ENCODE results near the gene ARAP2. TPM values are rescaled to one million over a fixed set of nuclear protein-coding genes. Genes with fewer than 3 reads are reported as not detected.
"Not testable (repeated sequence)": the region's sequence is repeated elsewhere in the genome, so short reads cannot be mapped to it uniquely, and the experiment has no call there.

The ARAP2 gene
- total RNA-seq, 2 experiments from 2014 or later, result 35.8 to 49.7 TPM

DNA sequence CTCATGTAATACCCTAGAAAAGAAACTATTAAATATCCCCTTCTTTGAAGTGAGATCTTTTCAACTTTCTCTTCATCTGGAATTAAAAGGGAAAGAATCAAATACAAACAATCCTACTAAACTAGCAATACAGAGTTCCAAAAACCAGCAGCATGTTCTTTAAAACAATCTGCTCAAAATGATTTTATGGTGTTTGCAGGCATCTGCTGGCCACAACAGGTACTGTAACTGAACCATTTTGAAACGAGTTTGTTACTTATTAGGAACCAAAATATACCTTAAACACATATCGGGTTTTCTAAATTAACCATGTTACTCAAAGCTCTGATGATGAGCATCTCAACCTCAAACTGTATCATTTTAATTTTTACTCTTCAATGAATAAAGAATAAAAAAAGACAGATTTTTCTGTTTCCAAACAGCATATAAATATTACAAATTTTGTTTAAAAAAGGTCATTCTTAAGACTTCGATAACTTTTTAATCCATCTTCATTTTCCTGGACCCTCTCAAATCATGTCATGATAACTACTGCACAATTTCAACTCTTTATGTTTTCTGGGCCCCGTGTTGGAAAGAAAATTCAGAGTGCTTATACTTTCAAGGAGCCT lies 56.5 kb downstream of the ARAP2 start:
- Mint-ChIP-seq H3K4me3 (no peak overlapping the region), H3K36me3 (ENCODE audit: low read depth) (peaks cover 27% of the 10 kb centered on the region), H3K4me1 (peaks cover 29% of the 10 kb centered on the region), H3K27me3 (no peaks in the 10 kb centered on the region), H3K9me3 (no peaks in the 10 kb centered on the region), H3K27ac (no peak overlapping the region)
- no peak for DNase-seq
- ChIA-PET POLR2A (no interaction called here), CTCF (no interaction called here)

DNA sequence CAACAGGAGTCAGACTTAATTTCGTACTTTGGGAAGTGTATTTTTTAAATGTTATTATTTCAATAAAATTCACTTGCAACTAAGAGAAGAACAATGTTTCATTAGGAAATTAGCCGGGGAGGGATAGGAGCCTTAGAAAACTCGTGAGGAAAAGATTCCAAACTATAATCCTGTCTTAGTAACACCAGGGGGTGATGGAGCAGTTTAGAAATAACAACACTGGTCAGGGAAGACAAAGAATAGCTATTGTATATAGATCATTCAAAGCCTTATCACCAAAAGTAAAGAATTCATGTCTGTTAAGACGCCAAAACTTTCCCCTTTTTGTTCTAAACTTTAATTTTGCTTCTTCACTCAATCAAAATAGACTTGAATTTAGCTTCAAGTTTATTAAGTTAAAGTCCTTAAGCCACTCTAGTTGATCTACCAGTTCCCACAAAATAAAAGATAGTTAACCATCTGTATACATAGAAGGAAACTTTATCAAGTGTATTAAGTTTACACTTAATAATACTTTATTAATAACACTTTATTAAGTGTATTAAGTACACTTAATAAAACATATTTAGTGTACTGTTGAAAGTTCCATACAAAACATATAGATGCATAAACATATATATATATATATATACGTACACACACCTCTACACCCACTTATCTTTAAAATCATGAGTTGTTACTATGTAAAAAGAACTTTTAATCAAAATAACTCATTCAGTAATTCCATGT lies 60.5 kb downstream of the ARAP2 start:
- Mint-ChIP-seq H3K27me3 (no peaks in the 10 kb centered on the region), H3K4me1 (peaks cover 7% of the 10 kb centered on the region), H3K4me3 (no peak overlapping the region), H3K36me3 (ENCODE audit: low read depth) (peaks cover 21% of the 10 kb centered on the region), H3K9me3 (no peaks in the 10 kb centered on the region), H3K27ac (no peak overlapping the region)
- ChIA-PET CTCF (interaction anchor here (1.0 kb wide), 1 partner anchor 24 kb away, joined by 3 read pairs; no protein-coding TSS in a partner anchor), POLR2A (no interaction called here)
- DNase-seq, result no peak

DNA sequence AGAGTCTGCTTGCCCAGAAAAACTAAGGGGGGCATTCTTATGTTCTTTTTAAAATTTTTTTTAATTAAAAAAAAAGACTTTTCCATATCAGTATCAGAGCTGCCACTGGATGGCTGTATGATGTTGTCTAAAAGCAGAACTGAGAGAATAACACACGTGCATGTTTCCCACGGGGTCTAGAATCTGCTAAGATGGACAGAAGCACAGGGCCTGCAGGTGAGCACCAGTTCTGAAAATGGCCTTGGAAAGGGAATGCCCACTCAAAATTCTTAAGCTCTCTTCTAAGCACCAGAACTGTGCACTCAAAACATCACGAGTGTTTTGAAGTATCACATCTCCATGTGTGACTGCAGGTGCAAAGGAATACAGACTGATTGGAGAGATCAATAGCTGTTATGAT lies 61.1 kb downstream of the ARAP2 start:
- Mint-ChIP-seq H3K27ac (no peak overlapping the region), H3K9me3 (no peaks in the 10 kb centered on the region), H3K27me3 (no peaks in the 10 kb centered on the region), H3K4me3 (no peak overlapping the region), H3K4me1 (peaks cover 2% of the 10 kb centered on the region), H3K36me3 (ENCODE audit: low read depth) (peaks cover 26% of the 10 kb centered on the region)
- no peak for DNase-seq
- POLR2A ChIA-PET, result no interaction called here
- CTCF ChIA-PET, result interaction anchor here (1.0 kb wide), 1 partner anchor 24 kb away, joined by 3 read pairs; no protein-coding TSS in a partner anchor

DNA sequence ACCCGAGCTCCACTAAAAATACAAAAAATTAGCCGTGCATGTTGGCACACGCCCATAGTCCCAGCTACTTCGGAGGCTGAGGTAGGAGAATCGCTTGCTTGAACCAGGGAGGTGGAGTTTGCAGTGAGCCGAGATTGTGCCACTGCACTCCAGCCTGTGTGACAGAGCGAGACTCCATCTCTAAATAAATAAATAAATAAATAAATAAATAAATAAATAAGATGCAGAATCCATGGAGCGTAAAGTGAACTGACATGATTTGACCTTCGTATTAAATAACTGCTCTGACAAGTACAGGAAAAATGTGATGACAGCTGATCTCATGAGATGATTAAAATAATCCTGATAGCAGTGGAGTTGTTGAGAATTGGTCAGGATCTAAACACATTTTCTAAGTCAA lies 62.0 kb downstream of the ARAP2 start:
- H3K36me3 Mint-ChIP-seq (ENCODE audit: low read depth), result peaks cover 28% of the 10 kb centered on the region
- H3K27me3 Mint-ChIP-seq, H3K4me3 Mint-ChIP-seq, POLR2A ChIA-PET, DNase-seq, CTCF ChIA-PET, H3K4me1 Mint-ChIP-seq, H3K9me3 Mint-ChIP-seq, H3K27ac Mint-ChIP-seq: not testable (repeated sequence)

DNA sequence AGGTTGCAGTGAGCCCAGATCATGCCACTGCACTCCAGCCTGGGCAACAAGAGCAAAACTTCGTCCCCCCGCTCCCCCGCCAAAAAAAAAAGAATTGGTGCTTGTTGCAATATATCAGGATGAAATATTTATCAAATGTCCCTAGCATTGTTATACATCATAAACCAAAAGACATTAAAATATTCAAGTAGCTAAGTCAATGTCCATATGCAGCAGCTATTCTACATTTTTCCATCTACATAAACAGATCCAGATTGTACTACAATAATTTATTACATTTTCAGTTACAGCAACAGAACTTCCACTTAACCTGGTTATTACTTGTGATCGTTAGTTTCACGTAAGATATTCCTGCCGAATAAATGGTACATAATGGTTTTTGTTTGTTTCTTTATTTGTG lies 64.1 kb downstream of the ARAP2 start:
- no peak for DNase-seq
- Mint-ChIP-seq H3K27ac (no peak overlapping the region), H3K4me1 (peaks cover 2% of the 10 kb centered on the region), H3K4me3 (no peak overlapping the region), H3K27me3 (no peaks in the 10 kb centered on the region), H3K36me3 (ENCODE audit: low read depth) (peaks cover 29% of the 10 kb centered on the region), H3K9me3 (no peaks in the 10 kb centered on the region)
- CTCF ChIA-PET, result interaction anchor here (0.7 kb wide), 1 partner anchor 106 kb away, joined by 3 read pairs; no protein-coding TSS in a partner anchor
- POLR2A ChIA-PET, result no interaction called here

DNA sequence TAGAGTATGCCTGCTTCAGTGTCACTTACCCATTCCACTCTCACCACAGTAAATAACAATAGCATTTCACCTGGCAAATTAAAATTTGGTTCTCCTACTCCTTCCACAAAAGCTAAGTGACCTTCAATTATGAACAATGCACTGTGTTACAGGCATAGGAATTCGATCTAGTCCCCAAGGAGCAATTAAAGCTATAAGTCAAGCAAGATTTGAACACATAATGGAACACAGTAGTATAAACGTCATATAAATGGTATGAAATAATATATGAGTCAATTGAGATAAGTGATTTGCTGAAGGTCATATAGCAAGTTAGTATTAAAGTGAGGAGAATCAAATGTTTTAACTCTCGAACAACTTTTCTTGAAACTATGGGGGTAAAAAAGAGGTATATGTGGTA lies 65.8 kb downstream of the ARAP2 start:
- Mint-ChIP-seq H3K27ac (no peak overlapping the region), H3K36me3 (ENCODE audit: low read depth) (peaks cover 38% of the 10 kb centered on the region), H3K27me3 (no peaks in the 10 kb centered on the region), H3K9me3 (no peaks in the 10 kb centered on the region), H3K4me1 (peaks cover 2% of the 10 kb centered on the region), H3K4me3 (no peak overlapping the region)
- ChIA-PET CTCF (interaction anchor here (1.4 kb wide), 1 partner anchor 11 kb away, joined by 3 read pairs; no protein-coding TSS in a partner anchor), POLR2A (no interaction called here)
- no peak for DNase-seq

DNA sequence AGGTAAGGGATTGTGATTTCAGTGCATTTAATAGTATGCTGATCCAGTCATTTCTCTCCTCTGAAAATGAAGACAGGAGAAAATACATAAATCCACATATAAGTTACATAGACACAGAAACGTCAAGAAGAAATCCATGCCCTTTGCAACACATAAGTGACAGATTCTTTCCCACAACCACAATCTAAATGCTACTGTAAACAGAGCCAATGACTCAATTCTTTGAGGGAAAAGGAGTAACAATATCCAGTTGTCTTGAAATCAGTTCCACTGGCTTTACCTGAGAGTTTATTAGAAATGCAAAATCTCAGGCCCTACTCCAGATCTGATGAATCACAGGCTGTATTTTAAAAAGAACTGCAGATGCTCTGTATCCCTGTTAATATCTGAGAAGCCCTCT lies 66.4 kb downstream of the ARAP2 start:
- CTCF ChIA-PET, result interaction anchor here (1.4 kb wide), 1 partner anchor 10 kb away, joined by 3 read pairs; no protein-coding TSS in a partner anchor

DNA sequence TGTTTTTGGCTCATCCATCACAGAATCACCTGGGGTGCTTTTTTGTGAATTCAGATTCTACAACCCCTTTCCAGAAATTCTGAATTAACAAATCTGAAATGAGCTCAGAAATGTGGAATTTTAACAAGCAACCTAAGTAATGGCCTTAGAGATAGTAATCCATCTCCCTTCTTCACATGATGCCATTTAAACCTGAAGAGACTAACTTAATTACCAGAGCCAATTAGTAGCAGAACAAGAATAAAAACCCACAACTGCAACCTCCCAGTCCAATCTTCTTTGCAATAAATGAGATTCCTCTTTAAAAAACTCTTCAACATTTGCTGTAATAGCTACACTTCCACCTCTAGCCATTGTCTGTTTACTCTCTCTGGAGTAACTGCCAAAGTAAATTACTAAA lies 69.7 kb downstream of the ARAP2 start:
- no peak for DNase-seq
- H3K4me3 Mint-ChIP-seq, result no peak overlapping the region
- CTCF ChIA-PET, result no interaction called here
- H3K27ac Mint-ChIP-seq, result no peak overlapping the region
- no peaks in the 10 kb centered on the region for H3K27me3 Mint-ChIP-seq
- POLR2A ChIA-PET, result no interaction called here
- peaks cover 39% of the 10 kb centered on the region for H3K36me3 Mint-ChIP-seq (ENCODE audit: low read depth)
- no peaks in the 10 kb centered on the region for H3K4me1 Mint-ChIP-seq
- H3K9me3 Mint-ChIP-seq, result no peaks in the 10 kb centered on the region

More for the DNA sequence above, 66.4 kb downstream of the ARAP2 start:
- Mint-ChIP-seq H3K4me3 (no peak overlapping the region), H3K36me3 (ENCODE audit: low read depth) (peaks cover 38% of the 10 kb centered on the region), H3K27ac (no peak overlapping the region), H3K9me3 (no peaks in the 10 kb centered on the region), H3K4me1 (peaks cover 2% of the 10 kb centered on the region), H3K27me3 (no peaks in the 10 kb centered on the region)
- POLR2A ChIA-PET, result interaction anchor here (0.6 kb wide), 1 partner anchor 80 kb away, joined by 4 read pairs; no protein-coding TSS in a partner anchor
- DNase-seq, result no peak

DNA sequence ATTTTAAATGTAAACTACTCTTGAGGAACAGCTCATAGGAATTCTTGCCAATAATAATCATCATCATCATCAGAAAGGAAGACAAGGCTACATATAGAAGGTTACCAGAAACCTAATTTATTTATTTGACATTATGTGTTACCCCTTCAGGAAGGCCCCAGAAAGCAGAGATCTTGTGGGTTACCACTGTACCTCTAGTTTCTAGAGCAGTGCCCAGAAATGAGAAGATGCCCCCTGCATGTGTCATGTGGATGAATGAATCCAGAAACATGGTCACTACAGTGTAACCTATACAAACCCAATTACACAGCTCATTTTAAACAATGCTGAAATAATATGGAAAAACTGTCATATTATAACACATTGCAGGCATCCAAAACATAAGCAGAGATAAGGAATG lies 70.4 kb downstream of the ARAP2 start:
- H3K36me3 Mint-ChIP-seq (ENCODE audit: low read depth), result peaks cover 42% of the 10 kb centered on the region
- no peaks in the 10 kb centered on the region for H3K27me3 Mint-ChIP-seq
- no peak for DNase-seq
- H3K4me1 Mint-ChIP-seq, result peaks cover 2% of the 10 kb centered on the region
- no peak overlapping the region for H3K4me3 Mint-ChIP-seq
- CTCF ChIA-PET, result no interaction called here
- POLR2A ChIA-PET, result no interaction called here
- H3K27ac Mint-ChIP-seq, result no peak overlapping the region
- no peaks in the 10 kb centered on the region for H3K9me3 Mint-ChIP-seq

DNA sequence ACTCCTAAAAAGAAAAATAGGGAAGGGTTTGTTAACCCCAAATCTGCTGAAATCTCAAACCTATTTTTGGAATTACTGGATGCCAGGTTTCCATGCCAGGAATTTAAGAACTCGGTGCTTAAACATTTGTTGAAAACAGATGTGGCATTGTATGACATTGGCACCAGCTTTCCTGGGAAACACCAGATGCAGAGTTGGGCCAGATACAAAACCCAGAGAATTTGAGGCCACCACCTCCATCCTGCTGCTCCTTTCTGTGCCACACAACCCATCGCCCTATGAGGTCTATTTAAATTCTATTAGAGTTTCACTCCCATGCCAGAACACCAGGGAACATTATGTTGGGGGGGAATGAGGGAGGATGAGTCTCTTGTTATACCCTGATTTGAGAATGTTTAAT lies 71.7 kb downstream of the ARAP2 start:
- peaks cover 38% of the 10 kb centered on the region for H3K36me3 Mint-ChIP-seq (ENCODE audit: low read depth)
- no peaks in the 10 kb centered on the region for H3K27me3 Mint-ChIP-seq
- no peak for DNase-seq
- no peak overlapping the region for H3K4me3 Mint-ChIP-seq
- CTCF ChIA-PET, result no interaction called here
- H3K4me1 Mint-ChIP-seq, result peaks cover 2% of the 10 kb centered on the region
- H3K27ac Mint-ChIP-seq, result no peak overlapping the region
- POLR2A ChIA-PET, result no interaction called here
- no peaks in the 10 kb centered on the region for H3K9me3 Mint-ChIP-seq

DNA sequence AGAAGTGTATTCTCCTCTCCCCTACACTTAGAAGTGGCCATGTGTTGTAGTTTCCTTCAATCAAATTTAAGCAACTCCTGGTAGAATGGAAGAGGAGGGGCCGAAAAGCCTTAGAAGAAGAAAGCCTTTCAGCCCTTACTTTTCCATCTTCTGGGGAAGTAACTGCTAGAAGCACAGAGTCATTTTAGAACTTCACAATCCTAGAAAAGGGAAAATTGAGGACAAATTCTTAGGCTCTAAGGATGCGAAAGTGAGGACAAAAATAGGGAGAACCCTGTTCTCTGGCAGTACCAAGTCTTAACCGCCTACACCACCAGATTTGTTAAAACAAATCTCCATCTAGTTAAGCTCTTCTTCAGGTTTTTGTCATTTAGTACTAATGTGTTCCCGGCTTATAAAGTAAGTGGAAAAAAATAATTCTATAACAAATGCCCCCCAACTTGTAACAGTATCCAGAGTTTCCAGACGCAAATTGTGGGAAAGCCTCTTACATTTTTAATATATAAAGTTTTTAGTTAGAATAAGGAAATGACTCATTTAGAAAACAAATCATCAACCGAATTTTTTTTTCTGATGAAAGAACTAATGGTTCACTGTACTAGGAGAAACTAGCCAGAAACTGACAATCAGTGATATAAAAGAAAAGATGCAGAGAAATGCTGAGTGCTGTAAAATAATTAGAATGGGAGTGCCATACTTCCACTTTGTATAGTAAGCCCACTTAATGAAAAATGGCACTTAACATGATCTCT lies 76.0 kb downstream of the ARAP2 start:
- POLR2A ChIA-PET, result no interaction called here

DNA sequence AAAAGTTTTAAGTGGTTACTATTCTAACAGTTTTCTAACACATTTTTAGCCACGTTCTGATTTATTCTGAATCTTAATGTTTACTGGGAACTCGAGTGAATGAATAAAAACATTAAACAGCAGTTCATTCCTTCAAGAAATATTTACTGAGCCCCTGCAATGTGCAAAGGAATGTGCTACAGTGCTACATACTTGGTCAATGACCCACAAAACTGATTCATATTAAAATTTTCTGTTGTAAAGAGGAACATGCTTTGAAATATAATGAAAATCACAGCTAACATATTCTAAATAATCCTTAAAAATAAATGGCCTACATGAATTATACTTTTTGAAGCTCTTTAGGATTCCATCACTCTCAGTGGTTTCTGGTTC lies 78.7 kb downstream of the ARAP2 start:
- peaks cover 50% of the 10 kb centered on the region for H3K36me3 Mint-ChIP-seq (ENCODE audit: low read depth)
- H3K4me3 Mint-ChIP-seq, result no peak overlapping the region
- CTCF ChIA-PET, result no interaction called here
- no peak overlapping the region for H3K27ac Mint-ChIP-seq
- POLR2A ChIA-PET, result no interaction called here
- no peaks in the 10 kb centered on the region for H3K27me3 Mint-ChIP-seq
- no peaks in the 10 kb centered on the region for H3K9me3 Mint-ChIP-seq
- peaks cover 20% of the 10 kb centered on the region for H3K4me1 Mint-ChIP-seq
- no peak for DNase-seq

More for the DNA sequence above, 76.0 kb downstream of the ARAP2 start:
- no peaks in the 10 kb centered on the region for H3K27me3 Mint-ChIP-seq
- peaks cover 38% of the 10 kb centered on the region for H3K36me3 Mint-ChIP-seq (ENCODE audit: low read depth)
- no peaks in the 10 kb centered on the region for H3K9me3 Mint-ChIP-seq
- CTCF ChIA-PET, result interaction anchor here (0.8 to 1.5 kb wide), 3 partner anchors 10 to 23 kb away, joined by 3 to 4 read pairs (median 3); no protein-coding TSS in a partner anchor
- peaks cover 12% of the 10 kb centered on the region for H3K4me1 Mint-ChIP-seq
- H3K27ac Mint-ChIP-seq, result no peak overlapping the region
- H3K4me3 Mint-ChIP-seq, result no peak overlapping the region
- no peak for DNase-seq

DNA sequence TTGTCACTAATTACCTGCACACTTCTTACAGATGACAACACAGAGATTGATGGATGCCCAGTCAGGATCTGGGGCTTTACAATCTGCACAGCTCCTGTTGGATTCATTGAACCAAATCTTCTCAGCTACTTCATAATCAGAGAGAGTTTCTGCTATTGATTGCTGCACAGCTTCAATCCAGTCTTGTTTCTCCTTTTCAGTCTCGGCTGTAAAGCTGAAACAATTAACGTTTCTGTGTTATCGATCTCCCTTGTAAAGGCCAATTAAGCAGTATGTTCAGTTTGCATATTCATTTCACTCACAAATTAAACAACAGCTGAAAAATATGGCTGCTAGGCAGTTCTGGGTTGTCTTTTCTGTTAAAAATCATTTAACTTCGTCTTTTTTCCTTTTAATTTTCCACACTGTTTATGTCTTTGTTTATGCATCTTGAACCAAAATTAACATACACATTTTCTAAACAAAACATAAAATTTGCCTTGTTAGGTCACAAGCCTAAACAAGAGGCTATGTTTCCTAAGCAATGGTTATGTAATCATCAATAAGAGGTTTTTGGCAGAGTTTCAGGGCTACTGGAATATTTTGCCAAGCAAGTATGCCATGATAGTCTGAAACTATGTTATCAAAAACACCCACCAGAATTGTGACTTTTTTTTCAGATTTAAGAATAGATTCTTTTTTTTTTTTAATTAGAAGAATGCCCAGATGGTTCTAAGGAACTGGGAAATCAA lies 79.2 kb downstream of the ARAP2 start:
- no peaks in the 10 kb centered on the region for H3K27me3 Mint-ChIP-seq
- peaks cover 20% of the 10 kb centered on the region for H3K4me1 Mint-ChIP-seq
- H3K4me3 Mint-ChIP-seq, result no peak overlapping the region
- H3K9me3 Mint-ChIP-seq, result no peaks in the 10 kb centered on the region
- DNase-seq, result no peak
- ChIA-PET CTCF (no interaction called here), POLR2A (no interaction called here)
- H3K36me3 Mint-ChIP-seq (ENCODE audit: low read depth), result peaks cover 48% of the 10 kb centered on the region
- H3K27ac Mint-ChIP-seq, result no peak overlapping the region

All from activated CD4-positive, alpha-beta T cell treated with anti-CD3 and anti-CD28 coated beads, Interleukin-2, amount 10 ng/mL, durations not matched to agents 7 days and 5 days (primary cell).